ENCODE measurements around the gene MEGF6. TPM values are rescaled to one million over a fixed set of nuclear protein-coding genes. Genes with fewer than 3 reads are reported as not detected.

MEGF6 gene
- total RNA-seq, 3 donors from 2014 or later, result 19.3 to 32.1 (median 24.2) TPM

DNA sequence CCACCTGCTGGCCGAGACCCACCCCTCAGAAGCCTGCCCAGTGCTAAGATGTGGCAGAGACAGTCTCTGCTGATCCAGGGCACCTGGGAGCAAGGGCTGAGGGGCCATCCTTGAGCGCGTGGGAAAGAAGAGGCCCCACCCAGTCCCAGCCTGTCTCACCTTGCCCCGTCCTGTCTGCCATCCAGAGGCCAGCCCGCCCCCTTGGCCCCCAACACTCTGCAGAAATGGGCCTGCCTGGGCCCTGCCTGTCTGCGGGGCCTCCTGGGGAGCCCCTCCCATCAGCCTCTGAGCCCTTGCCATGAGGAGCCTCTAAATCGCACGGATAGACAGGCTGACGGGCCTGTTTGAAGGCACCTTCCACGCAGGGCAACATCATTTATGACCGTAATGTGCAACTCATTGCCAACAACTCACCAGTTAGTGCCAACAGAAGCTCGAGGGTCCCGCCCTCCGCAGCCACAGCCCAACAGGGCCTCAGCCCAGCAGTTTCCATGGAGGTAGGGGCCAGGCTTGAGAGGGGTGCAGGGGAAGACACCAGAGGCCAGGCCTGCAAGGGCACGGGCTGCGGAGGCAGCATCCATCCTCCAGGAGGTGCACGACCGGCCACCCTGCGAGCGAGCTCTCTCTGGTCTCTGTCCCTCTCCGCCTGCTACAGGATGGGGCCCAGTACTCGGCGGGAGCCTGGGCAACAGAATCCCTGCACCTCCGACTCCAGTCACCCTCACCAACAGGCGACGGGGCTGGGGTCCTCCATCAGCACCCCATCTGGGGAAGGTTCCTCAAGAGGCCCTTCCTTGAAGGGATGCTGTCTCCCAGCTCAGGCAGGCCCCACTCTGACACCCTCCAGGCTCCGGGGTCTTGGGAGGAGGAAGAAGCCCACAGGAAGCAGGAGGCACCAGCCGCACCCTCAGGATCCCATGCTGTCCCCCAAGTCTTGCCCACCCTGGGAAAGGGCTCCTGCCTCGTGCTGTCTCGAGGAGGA lies 78.0 kb downstream of the MEGF6 start:
- H3K36me3 ChIP-seq, result no peaks in the 10 kb centered on the region
- no peak overlapping the region for H3K4me3 ChIP-seq
- no peak overlapping the region for H3K27ac ChIP-seq
- no peak for DNase-seq (ENCODE audit: low spot score in 2 of 2)
- no peaks in the 10 kb centered on the region for H3K27me3 ChIP-seq
- H3K4me1 ChIP-seq, result peaks cover 15 to 16% of the 10 kb centered on the region in 2 donors
- no peak for TF ChIP-seq POLR2A (IDR thresholded peaks at IDR 0.05)
- no peak for TF ChIP-seq POLR2AphosphoS5 (IDR thresholded peaks at IDR 0.05)
- TF ChIP-seq, protein P1, sequence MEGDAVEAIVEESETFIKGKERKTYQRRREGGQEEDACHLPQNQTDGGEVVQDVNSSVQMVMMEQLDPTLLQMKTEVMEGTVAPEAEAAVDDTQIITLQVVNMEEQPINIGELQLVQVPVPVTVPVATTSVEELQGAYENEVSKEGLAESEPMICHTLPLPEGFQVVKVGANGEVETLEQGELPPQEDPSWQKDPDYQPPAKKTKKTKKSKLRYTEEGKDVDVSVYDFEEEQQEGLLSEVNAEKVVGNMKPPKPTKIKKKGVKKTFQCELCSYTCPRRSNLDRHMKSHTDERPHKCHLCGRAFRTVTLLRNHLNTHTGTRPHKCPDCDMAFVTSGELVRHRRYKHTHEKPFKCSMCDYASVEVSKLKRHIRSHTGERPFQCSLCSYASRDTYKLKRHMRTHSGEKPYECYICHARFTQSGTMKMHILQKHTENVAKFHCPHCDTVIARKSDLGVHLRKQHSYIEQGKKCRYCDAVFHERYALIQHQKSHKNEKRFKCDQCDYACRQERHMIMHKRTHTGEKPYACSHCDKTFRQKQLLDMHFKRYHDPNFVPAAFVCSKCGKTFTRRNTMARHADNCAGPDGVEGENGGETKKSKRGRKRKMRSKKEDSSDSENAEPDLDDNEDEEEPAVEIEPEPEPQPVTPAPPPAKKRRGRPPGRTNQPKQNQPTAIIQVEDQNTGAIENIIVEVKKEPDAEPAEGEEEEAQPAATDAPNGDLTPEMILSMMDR (IDR thresholded peaks at IDR 0.05), result no peak
- no peaks in the 10 kb centered on the region for H3K9me3 ChIP-seq
- intact Hi-C loops (cut with DNase I; ENCODE audit: low total_unique reads), result no loop called here

DNA sequence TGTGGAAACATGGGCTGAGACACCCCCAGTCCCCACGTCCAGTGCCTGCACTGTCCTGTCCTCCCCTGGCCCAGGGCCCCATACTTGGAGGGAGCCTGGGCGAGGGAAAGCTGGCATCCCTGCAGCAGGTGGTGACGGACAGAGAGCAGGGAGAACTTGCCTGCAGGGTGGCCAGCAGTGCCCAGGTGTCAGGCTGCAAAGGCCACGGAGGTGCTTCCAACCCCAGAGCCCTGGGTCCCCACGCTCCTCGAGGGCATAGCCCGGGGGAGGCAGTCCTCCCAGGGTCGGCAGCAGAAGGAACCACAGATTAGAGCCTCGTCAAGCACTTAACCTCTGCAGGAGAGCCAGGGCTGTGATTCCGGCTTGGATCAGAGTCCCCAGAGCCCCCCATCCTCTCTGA lies 79.4 kb downstream of the MEGF6 start:
- no peaks in the 10 kb centered on the region for H3K36me3 ChIP-seq
- no peaks in the 10 kb centered on the region for H3K9me3 ChIP-seq
- intact Hi-C loops (cut with DNase I; ENCODE audit: low total_unique reads), result no loop called here
- peak overlapping the region; percentile 32 to 82 for H3K27ac ChIP-seq
- H3K4me1 ChIP-seq, result peaks cover 15 to 16% of the 10 kb centered on the region in 2 donors
- peak overlapping the region in 2 of 3 donors; percentile 64 to 95 for H3K4me3 ChIP-seq
- DNase-seq (ENCODE audit: low spot score in 2 of 2), result no peak
- TF ChIP-seq POLR2AphosphoS5 (IDR thresholded peaks at IDR 0.05) (no peak), POLR2A (IDR thresholded peaks at IDR 0.05) (no peak)
- no peaks in the 10 kb centered on the region for H3K27me3 ChIP-seq

DNA sequence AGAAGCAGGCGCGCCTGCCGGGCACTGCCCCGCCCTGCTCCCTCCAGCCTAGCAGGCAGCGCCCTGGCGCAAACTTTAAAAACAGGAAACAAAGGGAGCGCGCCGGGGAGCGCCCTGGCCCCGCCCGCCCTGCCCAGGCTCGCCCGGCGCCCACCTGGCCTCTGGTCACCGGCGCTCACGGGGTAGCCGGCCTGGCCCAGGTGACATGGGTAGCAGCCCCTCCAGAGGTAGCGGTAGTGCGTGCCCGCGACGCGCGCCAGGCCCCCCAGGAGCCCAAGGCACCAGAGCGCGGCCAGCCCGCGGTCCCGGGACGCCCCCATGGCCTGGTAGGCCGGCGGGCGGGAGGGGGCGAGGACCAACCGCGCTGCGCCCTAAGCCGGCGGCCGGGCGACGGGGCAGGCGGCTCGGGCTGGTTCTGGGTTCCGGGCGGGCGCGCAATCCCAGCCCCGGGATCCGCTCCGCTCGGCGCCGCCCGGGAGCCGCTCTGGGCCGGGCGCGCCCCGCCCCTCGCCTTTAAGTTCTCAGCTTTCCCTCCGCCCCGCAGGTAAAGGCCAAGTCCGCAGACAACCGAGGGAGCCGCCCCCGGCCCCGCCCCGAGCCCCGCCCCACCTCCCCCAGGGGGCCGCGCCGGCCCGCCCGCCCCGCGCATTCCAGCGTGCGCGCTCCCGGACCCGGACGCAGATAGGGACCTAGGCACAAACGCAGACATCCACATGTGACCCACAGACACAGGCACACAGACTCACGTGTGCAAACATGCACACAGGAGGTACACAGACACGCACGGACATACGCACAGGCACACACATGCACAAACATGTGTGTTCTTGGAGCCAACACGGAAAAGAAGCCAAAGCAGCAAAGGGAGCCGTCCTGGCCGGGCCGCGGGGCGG lies 80.1 kb downstream of the MEGF6 start:
- H3K36me3 ChIP-seq, result no peaks in the 10 kb centered on the region
- DNase-seq (ENCODE audit: low spot score in 2 of 2), result peak; percentile 78 to 89

DNA sequence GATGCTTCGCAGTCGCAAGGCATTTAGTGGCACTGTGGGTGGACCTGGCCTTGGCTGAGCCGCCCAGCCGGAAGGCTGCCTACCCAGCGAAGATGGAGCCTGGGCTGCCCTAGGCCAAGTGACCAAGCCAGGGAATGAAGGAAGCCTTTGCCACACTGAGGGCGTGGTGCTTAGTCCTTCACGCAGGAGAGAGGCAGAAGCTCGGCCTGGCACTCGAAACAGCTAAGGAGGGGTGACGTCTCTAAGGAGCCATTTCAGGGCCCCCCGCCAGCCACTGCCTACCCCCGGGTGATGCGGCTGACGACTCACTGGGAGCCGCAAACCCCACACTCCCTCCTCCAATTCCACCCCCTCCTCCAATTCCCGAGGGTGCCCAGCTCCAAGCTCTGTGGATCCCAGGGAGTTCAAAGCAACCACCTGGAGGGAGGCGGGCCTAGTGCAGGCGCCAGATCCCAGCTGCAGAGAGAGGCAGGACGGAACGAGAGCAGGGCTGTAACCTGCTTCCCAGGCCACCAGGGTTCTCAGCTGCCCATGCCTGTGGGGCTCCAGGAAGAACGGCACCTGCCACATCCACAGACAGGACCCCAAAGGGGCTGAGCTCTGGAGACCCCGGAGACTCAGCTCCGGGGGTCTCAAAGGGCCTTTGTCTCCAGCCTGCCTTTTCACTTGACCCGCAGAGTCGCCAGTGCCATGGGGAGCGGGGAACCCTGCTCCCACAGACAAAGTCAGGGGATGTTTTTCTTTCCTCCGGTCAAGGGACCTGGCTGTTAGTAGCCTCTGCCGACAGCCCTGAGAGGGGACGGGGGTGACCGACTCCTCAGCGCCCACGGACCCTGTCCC lies 81.0 kb downstream of the MEGF6 start:
- intact Hi-C loops (cut with DNase I; ENCODE audit: low total_unique reads), result no loop called here
- Histone ChIP-seq H3K9me3 (no peaks in the 10 kb centered on the region), H3K4me1 (peaks cover 15 to 16% of the 10 kb centered on the region in 2 donors), H3K4me3 (peak overlapping the region; percentile 64 to 95 (median 77)), H3K27me3 (no peaks in the 10 kb centered on the region), H3K36me3 (no peaks in the 10 kb centered on the region), H3K27ac (peak overlapping the region; percentile 82 to 92)
- no peak for DNase-seq (ENCODE audit: low spot score in 2 of 2)
- TF ChIP-seq, protein P1 (IDR thresholded peaks at IDR 0.05), result peak; percentile 20 to 43 (median 32)
- TF ChIP-seq POLR2A (IDR thresholded peaks at IDR 0.05) (no peak), POLR2AphosphoS5 (IDR thresholded peaks at IDR 0.05) (no peak)

More for the DNA sequence above, 80.1 kb downstream of the MEGF6 start:
- TF ChIP-seq POLR2A (IDR thresholded peaks at IDR 0.05) (no peak), POLR2AphosphoS5 (IDR thresholded peaks at IDR 0.05) (peak in 2 of 3 donors; percentile 20 to 65)
- TF ChIP-seq, protein P1 (IDR thresholded peaks at IDR 0.05), result peak in 1 of 3 donors; percentile 15
- Histone ChIP-seq H3K27me3 (no peaks in the 10 kb centered on the region), H3K4me3 (peak overlapping the region; percentile 64 to 95 (median 77)), H3K4me1 (peaks cover 15 to 16% of the 10 kb centered on the region in 2 donors), H3K9me3 (no peaks in the 10 kb centered on the region), H3K27ac (peak overlapping the region; percentile 82 to 92)
- intact Hi-C loops (cut with DNase I; ENCODE audit: low total_unique reads), result no loop called here
